HG02623 (cell line): Measurements from ENCODE around the gene ECHDC3.

ENCODE experiments used
- ATAC-seq: cut with Tn5 transposase; IDR thresholded peaks from one replicate; pipeline ENCODE4 v1.9.1; 2021; ENCODE audit warnings: moderate library complexity; ENCODE audit not compliant: unreplicated experiment

The ECHDC3 gene

DNA sequence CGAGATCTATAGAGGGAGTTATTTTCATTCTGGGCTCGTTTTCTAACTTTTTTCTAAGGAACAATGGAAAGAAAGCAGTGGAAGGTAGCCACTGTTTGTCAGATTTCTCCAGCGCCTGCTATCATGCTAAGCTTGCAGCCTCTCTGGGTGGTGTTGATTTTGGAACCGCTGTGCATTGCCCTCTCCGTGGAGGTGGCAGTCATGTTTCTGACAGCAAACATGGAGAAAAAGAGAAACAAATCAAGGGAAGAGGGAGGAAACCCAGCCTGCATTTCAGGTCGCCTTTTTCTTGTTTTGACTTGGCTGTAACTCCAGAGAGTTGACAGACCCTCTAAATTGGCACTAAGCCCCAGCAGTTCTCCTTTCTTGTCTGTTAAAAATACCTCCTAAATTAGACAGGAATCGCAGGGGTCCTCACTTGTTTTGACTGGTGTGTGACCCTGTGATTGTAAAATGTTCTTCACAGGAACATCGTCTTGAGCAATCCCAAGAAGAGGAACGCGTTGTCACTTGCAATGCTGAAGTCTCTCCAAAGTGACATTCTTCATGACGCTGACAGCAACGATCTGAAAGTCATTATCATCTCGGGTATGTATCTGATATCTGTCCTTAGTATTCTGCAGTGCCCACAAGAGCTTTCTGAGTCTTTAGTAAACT is 4.8 kb downstream of the ECHDC3 start:
- ATAC-seq = no peak

DNA sequence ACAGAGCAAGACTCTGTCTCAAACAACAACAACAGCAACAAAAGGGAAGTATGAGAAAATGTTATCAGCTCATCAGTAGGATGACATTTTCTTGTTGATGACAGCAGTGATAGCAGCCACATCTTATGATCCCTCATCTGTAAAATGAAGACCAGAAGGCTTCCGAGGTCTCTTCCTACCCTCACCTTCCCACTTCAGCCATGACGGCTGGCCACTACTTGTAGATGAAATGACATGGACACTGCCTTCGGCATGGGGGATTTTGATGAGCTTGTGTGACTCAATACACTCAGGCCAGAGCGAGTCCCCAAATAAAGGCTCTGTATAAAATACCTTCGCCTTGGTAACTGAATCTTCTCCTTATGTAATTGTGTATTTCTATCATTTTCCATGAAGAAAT is 6.7 kb downstream of the ECHDC3 start:
- ATAC-seq = no peak

DNA sequence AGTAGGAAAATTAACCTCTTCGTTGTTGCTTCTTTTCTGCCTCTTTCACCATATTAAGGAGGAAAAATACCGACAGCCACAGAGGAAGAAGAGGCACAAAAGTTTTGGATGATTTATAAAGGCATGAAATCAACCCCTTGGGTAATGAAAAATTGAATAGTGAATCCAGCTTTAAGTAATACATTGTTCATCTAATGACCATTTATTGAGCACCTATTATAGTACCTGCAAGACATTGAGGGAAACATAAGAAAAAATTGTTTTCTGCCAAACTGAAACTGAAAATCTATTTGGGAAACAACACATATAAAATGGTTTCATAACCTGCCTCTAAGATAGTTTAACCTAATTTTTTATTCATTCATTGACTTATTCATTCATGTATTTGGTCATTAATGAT is 8.2 kb downstream of the ECHDC3 start:
- ATAC-seq = no peak

DNA sequence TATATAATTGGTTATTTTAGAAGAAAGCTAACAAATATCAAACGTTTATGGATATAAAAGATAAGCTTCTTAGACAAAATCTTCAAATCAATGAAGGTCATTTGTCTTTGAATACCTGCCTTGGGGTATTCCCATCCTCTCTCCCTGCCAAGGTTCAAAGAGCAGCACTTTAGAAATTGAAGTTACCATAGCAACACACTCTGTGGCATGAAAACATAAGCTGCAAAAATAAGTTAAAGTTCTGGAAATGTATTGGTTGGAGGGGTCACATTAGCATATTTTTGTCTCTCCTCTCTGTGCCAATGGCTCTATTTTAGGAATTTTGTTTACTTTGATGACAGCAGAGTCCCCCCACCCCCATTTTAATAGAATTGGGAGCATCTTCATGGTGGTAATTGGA is 12.0 kb downstream of the ECHDC3 start:
- ATAC-seq = no peak

DNA sequence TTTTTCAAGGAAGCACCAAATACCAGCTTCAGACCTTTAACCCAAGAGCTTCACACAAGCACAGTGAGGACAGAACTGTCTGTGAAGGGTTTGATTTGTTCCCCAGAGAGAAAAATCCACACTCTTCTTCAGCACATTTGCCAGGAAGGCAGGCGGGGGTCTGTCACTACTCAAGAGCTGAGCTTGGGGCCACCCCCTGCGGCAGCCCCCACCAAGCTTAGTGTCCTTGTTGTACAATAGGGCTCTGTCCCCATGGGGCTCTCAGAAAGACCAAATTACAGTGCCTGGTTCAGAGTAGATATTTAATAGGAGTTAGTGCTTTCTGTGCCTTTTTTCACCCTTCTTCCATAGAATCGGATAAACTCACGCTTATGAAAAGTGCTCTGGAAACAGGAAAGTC is 12.4 kb downstream of the ECHDC3 start:
- no peak for ATAC-seq

DNA sequence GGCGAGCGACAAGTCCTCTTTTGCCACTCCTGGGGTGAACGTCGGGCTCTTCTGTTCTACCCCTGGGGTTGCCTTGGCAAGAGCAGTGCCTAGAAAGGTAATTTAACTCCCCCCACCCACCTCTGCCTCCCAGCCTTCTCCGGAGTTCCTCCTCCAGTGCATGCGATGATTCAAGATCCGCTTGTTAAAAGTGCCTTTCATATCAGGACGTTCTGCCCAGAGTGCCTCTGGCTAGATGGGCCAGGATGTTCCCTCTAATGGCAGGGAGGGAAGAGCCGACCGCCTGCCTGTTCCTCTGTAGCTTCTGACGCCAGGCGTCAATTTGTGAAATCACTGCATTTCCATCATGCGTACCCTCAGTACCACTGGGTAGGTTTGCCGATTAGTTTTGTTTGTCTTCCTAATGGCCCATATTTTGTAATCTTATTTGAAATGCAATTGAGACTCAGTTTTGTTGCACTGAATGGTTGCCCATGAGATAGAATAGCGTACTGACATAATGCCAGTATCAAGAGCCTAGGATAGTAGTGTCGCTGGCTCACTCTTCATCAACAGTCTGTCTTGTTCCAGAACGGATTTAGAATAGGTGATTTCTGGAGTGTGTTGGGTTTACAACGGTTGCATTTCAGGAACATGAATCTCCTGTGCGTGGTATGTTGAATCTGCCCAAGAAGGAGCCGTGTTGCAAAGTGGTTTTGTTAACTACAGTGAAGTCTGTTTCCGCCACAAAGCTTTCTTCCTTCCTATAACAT is 13.5 kb downstream of the ECHDC3 start:
- no peak for ATAC-seq

DNA sequence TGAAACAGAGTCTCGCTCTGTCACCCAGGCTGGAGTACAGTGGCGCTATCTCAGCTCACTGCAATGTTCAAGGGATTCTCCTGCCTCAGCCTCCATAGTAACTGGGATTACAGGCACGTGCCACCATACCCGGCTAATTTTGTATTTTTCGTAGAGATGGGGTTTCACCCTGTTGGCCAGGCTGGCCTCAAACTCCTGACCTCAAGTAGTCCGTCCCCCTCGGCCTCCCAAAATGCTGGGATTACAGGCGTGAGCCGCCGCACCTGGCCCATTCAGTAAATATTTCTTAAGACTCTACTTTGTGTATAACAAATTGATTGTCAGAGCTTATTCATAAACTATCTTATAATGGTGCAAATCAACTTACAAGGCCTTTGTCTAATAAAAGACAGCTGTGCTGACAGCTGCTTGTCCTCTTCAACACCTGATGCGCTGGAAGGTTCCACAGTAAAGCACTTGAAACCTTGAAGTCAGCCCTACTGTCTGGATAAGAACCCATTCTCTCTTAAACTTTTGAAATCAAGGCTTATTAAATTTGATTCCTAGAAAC is 14.7 kb downstream of the ECHDC3 start:
- ATAC-seq = no peak

DNA sequence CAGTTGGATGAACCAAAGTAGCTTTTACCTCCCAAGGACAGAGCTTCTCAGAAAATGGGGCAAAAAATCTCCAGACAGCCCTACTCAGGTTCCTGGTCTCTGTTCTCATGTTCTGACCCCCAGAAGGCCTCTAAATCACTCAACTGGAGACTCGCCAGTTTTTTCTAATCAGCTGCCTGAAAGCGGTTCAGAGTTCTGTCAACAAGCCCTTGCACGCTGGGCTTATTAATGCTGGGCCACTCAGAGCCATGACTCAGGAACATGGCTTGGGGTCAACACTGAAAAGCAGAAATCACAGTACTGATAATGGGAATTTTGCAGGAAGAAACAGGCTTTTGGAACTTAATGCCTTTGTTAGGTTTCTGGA is 15.3 kb downstream of the ECHDC3 start:
- ATAC-seq = no peak

DNA sequence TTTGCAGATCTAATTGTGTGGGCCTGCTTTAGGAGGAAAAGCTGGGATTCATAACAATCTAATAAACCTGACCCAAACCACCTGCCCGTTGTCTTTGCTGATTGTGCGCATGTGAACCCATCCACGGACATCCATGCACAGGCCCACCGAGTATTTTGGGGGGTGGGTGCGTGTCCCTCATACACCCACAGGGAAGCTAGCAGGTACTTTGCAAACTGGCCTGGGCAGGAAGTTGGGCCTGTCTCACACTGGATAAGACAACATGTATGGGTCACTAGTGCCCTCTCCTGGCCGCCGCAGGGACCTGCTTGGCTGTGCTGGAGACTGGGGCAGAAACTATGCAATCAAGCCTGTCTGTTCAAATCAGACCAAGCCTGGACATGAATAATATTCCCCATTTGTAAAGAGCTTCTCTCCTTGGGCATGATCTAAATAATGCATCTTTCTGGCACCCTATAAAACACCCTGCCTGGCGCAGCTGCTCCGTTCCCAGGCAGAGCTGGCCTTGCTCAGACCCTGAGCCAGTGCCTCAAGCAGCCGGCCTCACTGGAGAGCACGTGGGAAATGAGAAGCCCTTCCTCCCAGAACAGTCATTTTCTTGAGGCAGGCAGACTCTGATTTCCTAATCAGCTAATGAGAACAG is 15.8 kb downstream of the ECHDC3 start:
- ATAC-seq = peak; percentile 96

DNA sequence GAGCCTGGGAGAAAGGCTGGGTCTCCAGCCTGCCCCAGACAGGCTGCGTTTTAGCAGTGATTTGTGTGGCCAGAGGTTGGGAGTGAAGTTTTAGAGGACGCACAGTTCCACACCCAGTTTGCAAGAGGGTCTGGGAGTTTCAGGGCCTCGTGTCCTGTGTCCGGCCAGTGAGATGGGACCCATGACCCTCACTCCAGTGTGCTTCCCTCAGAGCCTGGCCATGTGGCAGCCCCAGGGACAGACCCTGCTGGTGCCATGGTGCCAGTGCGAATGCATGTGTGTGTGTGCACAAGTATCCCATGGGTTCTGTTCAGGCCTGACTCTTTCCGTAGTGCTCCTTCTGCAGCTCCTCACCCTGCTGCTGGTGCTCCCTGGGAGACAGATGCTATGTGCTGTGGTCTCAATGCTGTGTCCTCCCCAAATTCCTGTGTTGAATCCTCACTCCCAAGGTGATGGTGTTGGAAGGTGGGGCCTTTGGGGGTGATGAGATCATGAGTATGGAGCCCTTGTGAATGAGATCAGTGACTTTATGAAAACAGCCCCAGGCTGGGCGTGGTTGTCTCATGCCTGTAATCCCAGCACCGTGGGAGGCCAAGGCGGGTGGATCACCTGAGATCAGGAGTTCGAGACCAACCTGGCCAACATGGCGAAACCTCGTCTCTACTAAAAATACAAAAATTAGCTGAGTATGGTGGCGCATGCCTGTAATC is 16.5 kb downstream of the ECHDC3 start:
- no peak for ATAC-seq

DNA sequence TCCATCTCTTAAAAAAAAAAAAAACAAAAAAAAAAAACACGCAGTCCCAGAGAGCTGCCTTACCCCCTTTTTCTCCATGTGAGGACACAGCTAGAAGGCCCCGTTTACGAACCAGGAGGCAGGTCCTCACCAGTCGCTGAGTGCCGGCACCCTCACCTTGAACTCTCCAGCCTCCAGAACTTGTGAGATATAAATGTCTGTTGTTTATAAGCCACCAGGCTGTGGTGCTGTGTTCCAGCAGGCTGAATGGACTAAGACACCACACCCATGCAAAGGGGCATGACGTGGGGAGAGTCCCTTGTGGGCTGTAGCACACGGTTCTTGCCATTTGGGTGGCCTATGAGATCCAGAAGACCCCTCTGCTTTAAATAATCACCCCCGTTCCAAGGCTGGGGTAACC is 17.2 kb downstream of the ECHDC3 start:
- no peak for ATAC-seq

DNA sequence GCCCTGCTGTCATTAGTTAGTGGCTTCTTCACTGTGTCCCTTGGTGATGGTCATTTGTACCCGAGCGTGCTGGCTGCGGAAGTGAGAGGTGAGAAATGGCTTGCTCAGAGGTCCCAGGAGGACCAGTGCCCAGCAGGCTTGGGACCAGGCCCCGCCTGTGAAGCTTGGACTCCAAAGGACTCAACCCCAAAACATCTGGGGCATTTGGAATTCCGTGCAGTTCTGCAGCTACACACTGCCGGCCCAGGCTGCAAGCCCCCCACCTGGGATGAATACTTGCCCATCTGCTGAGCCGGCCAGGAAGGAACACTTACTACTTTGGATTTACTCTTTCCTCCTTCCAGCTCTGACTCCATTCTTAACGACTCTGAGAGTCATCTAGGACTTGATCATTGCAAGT is 18.0 kb downstream of the ECHDC3 start:
- ATAC-seq = no peak

DNA sequence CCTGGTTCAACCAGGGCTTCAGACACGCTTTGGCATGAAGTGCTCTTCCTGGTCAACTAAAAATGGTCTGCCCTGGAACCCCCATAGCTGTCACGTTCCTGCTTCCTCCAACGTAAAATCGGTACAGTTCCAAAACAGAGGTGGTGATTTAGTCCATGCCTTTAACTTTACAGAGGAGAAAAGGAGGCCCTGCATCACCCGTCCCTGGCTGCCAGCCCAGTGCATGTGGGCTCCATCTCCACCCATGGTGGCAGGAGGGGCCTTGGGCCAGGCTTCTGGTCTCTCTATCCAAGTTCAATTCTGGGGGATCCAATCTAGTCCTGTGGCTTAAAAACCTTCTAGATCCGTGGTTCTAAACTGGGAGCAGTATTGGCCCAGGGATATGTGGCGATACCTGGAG is 18.7 kb downstream of the ECHDC3 start:
- no peak for ATAC-seq

DNA sequence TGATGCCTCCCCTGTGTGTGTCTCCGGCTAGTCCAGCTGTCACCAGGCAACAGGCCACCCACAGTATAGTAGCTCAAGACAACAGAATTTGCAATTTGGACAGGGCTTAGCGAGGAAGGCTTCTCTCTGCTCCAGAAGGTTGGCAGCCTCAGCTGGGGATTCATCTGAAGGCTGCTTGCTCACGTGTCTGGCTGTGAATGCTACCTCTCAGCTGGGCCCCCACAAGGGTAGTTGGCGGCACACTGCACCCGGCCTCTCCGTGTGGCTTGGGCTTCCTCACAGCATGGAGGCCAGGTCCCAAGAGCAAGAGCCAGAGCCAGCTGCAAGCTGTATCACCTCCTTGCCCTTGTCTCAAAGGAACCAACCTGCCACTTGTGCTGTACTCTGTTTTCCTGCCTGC is 19.2 kb downstream of the ECHDC3 start:
- no peak for ATAC-seq

DNA sequence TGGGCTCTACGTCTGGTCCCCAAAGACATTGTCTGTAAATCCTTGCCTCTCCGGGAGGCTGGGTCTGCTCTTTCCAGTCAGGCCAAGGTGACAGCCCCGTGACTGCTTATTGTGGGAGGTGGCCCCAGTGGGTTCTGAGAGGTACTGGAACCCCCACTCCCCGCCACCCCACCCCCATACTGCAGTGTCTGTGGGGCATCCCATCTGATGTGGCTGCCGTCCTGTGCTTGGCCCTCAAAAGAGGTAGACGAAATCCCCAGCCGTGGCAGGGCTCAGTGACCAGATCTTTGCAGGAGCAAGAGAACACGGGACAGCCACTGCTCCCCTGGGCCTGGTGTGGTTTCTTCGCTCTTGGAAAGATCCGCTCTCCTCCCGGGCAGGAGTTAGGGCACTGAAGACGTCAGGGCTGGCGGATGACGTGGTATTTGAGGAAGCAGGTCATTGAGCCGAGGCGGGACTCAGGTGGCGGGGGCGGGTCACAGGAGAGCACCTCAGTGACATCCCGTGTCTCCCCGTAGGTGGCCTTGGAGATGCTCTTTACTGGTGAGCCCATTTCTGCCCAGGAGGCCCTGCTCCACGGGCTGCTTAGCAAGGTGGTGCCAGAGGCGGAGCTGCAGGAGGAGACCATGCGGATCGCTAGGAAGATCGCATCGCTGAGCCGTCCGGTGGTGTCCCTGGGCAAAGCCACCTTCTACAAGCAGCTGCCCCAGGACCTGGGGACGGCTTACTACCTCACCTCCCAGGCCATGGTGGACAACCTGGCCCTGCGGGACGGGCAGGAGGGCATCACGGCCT is 20.7 kb downstream of the ECHDC3 start:
- no peak for ATAC-seq

DNA sequence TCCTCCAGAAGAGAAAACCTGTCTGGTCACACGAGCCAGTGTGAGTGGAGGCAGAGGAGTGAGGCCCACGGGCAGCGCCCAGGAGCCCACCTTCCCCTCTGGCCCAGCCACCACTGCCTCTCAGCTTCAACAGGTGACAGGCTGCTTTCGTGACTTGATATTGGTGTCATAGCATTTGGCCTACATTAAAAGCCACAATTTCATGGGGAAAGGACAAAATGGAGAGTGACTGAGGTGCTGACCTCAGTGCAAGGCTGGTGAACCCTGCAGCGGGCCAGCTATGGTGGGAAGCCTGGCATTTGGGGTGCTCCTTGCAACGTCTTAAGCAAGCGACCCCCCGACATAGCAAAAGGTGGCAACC is 21.3 kb downstream of the ECHDC3 start:
- no peak for ATAC-seq

DNA sequence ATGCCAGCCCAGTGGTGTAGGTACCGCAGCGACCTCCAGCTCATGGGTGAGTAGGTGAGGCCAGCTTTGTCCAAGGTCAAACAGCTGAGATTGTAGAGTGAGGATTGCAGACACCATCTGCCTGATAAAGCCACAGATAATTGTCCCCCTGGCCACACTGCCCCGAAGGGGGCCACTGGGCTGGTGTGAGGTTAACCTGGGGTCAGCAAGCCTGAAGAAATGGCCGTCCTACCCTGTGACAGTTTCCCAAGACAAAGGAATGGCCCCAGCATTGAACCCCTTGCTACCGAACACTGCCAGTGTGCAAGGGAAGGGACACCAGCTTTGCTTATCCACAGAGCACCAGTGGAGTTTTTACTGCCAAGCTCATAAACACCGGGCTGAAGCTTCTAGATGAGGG is 23.0 kb downstream of the ECHDC3 start:
- ATAC-seq = no peak

DNA sequence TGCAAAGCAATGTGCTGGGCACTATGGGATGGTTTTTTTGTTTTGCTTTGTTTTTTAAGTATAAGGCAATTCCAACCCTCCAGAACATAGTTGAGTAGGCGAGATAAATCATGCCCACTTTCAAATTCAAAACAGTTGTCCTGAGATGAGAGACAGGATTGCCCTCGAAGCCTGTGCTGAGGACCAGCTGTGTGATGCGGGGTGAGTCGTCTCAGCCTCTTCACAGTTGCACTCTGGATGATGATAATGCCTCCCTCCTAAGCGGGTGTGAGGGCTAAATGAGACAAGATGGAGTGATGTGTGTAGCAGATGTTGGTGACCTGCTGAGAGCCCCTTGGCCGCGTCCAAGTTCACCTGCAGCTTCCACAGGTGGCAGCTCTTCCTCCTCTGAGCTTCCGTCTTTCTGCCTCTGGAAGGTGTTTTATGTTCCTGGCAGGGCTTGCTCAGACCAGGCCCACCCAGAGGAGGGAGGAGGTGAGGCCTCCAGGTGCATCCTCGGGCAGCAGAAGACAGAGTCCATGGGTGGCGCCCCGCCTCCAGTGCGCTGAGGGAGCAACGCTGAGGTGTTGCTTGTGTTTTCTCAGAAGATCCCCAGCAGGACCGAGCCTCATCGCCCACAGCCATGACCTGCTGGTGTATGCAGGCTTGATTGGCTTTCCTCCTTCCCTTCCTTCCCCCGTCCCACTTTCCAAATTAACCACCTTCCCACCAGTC is 30.6 kb downstream of the ECHDC3 start:
- ATAC-seq = no peak

DNA sequence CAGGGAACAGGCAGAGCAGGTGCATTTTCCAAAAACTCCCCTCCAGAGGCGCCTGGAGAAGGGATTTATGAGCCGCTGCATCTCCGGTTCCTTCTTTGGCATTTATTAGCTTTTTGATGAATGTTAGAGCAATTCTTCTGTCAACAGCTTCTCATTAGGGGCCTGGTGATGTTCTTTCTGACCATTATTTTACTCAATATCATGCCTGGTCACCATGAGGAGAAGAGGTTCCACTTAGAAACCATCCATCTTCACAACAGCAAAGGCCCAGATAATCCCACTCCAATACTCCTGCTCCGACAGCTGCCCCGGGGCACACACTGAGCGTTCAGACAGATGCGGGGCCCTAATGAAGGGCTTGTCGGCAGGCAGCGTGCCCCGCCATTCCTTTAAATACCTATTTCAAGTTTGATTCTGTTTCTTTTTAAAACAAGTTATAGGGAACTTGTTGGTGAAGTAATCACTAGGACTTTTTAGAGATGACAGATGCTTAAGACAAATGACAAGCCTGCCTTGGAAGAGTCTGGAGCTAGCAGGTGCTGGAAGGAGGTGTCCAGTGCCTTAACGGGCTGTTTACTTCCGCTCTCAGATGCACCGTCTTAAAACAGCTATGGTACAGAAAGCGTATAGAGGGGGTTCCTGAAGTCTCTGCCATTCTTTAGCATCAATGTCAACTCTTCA is 31.7 kb downstream of the ECHDC3 start:
- no peak for ATAC-seq

DNA sequence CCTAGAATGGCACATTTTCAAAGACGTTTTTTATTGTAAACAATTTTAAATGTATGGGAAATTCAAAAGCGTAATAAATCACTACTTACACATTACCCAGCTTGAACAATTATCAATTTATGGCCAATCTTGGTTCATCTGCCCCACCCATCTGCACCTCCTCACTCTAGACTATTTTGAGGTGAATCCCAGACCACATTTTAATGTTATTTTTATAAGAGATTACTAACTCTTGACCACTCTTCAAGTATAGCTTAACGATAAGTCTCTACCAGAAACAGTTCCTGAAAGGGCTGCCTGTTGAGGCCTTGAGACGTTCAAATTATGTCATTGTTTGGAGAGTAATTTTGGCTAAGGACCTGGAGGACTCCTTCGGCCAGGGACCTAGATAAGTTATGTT is 33.2 kb downstream of the ECHDC3 start:
- no peak for ATAC-seq
